HG02884 (cell line): Measurements from ENCODE around the gene CXCL14.
"Not testable (repeated sequence)": the region's sequence is repeated elsewhere in the genome, so short reads cannot be mapped to it uniquely, and the experiment has no call there.

Experiments used
- ATAC-seq: cut with Tn5 transposase; IDR thresholded peaks from one replicate; pipeline ENCODE4 v1.9.1; 2021; ENCODE audit warnings: mild to moderate bottlenecking, moderate library complexity; ENCODE audit not compliant: unreplicated experiment

The CXCL14 gene

GRCh38 chr5:135546912-135547311 lies 31.9 kb downstream of the CXCL14 start:
- no peak for ATAC-seq

- ATAC-seq, result no peak
Measured at GRCh38 chr5:135546101-135546500, 32.7 kb downstream of the CXCL14 start.

DNA sequence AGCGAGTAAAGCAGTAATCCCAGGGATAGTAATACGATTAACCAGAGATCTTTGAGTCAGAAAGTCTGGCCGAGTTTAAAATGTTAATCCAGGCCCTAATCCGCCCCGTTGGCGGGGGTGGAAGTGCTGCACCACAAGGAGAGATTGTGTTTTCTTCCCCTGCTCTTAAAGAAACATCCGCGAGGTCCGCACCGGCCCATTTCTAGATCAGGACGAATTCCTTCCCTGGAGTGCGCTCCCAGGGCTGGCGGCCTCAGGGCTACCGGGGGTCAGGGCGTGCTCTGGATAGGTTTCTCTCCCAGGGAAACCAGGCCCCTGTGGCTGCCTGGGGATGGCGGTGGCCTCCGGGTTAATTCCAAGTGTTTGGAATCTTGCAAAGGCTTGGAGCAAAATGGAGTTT lies 33.7 kb downstream of the CXCL14 start:
- ATAC-seq, result no peak

DNA sequence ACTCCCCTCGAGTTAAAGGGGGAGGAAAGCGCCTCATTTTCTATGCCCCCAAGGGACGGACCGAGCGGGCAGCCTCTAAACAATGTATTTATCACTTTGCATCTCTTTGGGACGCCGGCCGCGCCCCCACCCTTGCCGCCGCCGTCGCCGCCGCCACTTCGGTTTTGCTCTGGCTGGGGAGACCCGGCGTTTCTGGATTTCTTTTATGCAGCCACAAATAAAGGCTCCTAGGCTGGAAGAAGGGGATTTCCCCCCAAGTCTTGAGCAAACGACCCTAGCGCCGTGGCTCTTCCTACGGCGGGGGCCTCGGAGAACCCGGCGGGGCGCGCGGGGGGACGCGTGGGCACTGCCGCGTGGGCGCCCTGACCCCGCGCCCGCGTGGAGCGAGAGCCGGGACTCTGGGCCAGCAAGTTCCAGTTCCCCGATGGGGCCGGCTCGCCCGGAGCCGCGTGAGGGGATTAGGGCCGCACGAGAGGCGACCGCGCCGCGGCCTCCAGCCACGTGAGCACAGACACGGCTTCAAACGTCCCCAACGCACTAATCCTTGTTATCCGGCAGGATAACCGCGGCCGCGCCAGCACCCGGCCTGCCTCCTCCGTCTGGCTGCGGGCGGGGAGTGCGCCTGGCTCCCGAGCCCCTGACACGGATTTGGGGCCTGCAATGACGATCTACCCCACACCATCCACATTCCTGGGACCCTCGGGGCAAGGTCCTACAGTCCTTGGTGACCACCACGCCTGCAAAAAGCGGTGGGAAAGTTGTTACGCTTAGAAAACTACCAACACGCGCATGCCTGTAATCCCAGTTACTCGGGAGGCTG lies 35.1 kb downstream of the CXCL14 start:
- no peak for ATAC-seq

GRCh38 chr5:135543001-135543484 lies 35.7 kb downstream of the CXCL14 start:
- no peak for ATAC-seq

DNA sequence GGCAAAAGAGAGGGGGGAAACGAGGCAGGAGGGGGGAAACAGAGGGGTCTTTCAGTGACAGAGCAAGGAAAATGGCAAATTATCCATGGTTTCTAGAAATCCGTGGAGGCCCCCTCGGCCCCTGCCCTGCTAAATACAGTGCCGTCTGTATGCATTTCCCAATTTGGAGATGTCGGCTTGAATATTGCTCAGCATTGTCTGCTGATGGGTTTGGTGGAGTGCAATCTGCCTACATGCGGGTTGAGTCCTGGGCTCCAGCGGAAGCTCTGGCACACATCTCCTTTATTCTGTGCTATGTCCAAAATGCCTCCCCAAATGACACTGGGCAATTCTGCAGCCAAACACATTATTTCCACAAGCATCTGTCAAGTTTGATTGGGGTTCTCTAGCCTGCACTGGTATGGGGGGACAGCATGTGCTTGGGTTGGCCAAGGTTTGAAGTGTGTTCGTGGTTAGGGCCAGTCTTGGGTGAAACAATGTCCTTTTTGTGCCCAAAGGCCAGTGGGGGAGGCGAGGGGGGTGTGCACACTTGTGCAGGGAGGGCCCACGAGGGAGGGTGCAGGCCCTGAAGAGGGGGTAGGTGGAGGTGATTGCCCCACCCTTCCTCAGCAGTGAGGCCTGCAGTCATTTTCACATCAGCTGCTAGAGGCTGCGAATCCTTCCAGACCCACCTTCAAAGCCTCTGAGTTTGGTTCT lies 36.8 kb downstream of the CXCL14 start:
- no peak for ATAC-seq

GRCh38 chr5:135539430-135540005 lies 39.3 kb downstream of the CXCL14 start:
- ATAC-seq, result no peak

DNA sequence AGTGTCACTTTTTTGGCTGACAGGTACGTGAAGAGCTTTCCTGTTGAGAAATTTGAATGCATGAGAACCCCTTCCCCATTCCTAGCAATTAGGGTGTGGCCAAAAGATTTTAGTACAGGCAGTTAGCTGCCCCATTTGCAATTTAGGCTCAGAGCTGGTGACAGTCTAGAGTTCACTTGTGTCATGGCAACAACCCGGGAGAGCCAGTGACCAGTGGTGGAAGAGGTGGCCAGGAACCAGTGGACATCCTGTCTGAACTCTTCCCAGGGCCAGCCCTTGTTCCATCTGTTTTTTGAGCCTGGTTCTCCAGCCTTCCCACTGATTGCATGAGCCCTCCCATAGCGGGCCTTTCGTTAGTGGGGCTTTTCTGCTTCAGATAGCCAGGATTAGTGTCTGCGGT lies 40.5 kb downstream of the CXCL14 start:
- ATAC-seq, result no peak

- no peak for ATAC-seq
Measured at GRCh38 chr5:135537745-135538144, 41.0 kb downstream of the CXCL14 start.

GRCh38 chr5:135537271-135537670 lies 41.5 kb downstream of the CXCL14 start:
- ATAC-seq, result no peak

GRCh38 chr5:135535820-135536801 lies 42.7 kb downstream of the CXCL14 start, which contains the start of gene NEUROG1:
TSS of gene NEUROG1 (minus strand) at chr5:135535964. CDS start at chr5:135535690, 274 bp downstream.
- no peak for ATAC-seq

- ATAC-seq, result no peak
Measured at GRCh38 chr5:135535420-135535819, 43.4 kb downstream of the CXCL14 start.

- no peak for ATAC-seq
Measured at GRCh38 chr5:135534609-135535419, 44.0 kb downstream of the CXCL14 start.

DNA sequence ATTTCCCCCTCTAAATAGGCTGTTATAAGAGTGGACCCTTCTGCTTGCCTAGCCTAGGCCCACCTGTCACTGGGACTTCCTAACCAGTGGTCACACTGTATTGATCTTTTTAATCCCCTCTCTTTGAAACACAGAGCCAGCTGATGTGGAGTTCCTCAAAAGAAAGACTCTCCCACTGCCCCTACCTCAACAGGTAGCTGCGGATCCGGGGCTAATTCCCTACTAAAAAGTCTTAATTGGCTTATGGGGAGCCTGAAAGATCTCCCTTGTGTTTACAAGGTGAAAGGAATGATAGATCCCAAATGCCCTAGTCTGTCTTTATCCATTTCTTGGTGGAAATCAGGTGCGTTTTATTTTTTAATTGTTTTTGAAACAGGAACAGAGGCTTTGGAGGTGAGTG lies 45.0 kb downstream of the CXCL14 start:
- ATAC-seq, result no peak

- no peak for ATAC-seq
Measured at GRCh38 chr5:135533334-135533733, 45.5 kb downstream of the CXCL14 start.

DNA sequence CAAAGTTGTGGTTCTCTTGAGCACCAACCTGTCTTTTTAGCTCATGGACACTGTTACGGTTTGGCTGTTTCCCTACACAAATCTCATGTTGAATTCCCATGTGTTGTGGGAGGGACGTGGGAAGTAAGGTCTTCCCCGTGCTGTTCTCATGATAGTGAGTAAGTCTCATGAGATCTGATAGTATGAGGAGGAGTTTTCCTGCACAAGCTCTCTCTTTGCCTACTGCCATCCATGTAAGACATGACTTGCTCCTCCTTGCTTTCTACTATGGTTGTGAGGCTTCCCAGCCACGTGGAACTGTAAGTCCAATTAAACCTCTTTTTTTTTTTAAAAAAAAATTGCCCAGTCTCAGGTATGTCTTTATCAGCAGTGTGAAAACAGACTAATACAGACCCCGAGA lies 49.2 kb downstream of the CXCL14 start:
- ATAC-seq, result not testable (repeated sequence)

DNA sequence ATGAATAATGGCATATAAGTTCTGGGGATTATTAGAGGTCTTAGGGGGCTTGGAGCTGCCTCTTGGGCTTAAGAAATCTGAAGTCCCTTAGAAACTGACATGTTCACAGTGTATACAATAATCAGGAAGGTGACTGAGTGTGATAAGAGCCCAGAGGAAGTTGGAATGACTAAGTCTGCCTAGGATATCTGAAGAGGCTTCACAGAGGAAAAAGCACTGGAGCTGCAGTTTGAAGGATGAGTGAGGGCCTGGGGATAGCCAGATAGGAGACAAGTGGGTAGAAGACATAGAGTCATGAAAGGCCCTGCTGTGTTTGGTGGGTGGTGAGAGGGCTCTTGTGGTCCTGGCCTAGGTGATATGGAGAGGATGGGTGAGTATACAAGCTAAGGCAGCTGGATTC lies 51.9 kb downstream of the CXCL14 start:
- ATAC-seq, result no peak

DNA sequence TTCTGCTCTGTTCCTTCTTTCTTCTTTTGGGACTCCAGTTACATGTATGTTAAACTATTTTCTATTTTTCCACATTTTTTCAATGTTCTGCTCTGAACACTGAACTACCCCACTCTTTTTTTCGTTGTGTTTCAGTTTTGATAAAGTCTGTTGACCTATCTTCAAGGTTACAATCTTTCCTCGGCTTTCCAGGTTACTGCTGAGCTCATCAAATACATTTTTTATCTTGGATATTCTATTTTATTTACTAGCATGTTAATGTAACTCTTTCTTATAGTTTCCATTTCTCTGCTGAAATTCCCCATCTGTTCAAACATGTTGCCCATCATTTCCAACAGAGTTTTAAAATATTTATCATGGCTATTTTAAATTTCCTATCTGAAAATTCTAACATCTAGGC lies 56.8 kb downstream of the CXCL14 start:
- ATAC-seq, result no peak
